GM18508 (cell line): Measurements from ENCODE around the gene CCDC38.
A peak's percentile ranks its signal among the peaks of the same experiment; 100 is the strongest.

ENCODE experiments used
- ATAC-seq: cut with Tn5 transposase; IDR thresholded peaks from one replicate; pipeline ENCODE4 v1.9.1; 2021; ENCODE audit warnings: moderate number of reproducible peaks; ENCODE audit not compliant: insufficient read depth, unreplicated experiment

CCDC38 gene

DNA sequence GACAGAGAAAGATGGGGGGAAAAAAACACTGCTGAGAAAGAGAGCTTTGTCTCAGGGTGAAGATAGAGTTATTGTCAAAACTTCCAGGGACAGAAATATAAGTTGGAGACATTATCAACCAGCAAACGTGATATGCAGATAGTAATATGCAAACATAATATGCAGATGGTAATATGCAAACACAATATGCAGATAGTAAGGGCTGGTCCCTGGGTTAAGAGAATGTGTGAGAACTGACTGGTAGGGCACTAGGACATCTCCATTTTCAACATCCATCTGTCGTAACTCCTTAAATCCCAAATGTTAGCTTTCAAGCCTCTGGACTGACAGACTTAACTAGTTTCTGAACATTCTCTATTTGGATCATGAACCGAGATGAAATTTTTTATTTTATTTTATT lies 51.5 kb downstream of the CCDC38 start:
- no peak for ATAC-seq

DNA sequence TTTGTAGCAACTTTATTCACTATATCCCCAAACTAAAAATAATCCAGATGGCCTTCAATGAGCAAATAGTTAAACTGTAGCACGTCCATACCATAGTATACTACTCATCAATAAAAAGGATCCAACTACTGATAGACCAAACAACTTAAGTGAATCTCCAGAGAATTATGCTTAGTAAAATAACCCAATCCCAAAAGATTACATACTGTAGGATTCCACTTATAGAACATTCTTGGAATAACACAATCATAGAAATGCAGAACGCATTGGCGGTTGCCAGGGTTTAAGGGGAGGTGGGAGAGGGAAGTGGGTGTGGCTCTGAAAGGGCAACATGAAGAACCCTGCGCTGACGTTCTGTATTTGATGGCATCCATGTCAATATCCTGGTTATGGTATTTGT lies 55.1 kb downstream of the CCDC38 start:
- ATAC-seq: no peak

DNA sequence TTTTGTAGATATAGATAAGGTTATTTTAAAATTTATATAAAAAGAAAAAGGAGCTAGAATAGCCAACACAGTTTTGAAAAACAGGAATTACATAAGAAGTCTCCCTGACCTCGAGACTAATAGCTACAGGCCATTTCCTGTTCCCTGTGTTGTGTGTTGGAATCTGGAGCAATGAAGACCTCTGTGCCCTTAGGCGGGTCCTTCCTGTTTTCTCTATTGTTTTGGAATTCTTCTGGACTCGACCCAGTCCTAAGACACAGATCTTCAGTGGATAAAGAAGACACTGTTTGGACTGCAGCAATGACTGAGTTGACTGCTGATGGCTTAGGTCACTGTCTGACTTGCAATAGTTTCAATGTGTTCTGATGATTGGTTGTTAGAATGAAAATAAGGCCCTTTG lies 57.4 kb downstream of the CCDC38 start:
- ATAC-seq: no peak

DNA sequence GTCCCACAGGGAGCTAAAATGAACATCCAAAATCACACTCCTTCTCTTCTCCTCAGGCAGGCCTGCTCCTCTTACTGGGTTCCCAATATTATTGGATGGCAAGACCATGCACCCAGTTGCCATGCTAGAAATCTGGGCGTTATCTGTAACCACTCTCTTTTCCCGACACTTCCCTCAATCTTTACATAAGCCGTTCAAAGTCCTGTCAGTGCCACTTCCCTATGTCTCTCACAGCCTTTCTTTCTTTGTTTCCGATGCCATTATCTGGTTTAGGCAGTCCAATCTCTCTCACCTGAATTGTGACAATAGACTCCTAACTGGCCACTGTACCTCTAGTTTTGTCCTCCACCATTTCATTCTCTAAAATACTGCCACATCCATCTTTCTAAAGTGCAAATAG lies 59.5 kb downstream of the CCDC38 start:
- no peak for ATAC-seq

DNA sequence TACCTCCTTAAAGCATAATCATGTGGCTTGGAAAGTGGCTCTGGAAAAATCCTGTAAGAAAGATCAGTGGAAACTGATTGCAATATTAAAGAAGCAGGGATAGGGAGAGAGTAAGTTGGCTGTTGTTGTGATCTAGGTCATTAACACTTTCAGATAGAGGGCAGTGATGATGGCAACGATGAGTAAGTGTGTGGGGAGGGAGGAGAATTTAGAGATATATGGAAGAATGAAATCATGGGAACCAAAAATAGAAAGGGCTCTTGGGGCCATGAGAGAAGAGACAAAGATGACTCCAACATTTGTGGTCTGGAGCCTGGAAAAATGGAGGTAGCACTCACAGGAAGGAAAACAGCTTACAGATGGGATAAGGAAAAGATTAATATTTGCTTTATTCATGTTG lies 60.3 kb downstream of the CCDC38 start:
- ATAC-seq: no peak

DNA sequence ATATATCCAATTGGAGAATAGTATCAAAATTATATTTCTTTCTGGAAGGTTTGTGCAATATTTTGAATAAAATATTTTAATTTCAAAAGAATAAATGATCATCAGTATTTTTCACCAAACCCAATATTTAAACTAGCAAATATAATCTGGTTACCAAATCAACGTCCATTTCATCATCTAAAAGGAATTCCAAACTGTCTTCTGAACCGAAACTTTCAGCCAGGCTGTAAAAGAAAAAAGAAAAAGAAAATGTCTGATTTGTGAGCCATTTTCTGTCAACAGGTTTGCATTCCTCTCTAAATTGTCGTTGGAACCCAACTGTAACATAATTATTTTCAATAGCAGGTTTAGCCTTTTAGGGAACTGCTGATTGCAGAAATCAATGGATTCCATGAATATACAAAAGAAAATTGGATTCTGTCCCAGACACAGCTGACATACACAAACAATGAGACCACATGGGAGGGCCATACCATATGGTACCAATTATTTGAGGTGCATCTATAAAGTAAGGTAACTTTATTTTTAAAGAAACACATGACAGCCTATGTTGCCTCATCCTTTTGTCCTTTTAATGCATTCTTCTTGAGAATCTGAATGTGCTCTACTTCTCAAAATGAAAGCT lies 61.0 kb downstream of the CCDC38 start:
- ATAC-seq: no peak

DNA sequence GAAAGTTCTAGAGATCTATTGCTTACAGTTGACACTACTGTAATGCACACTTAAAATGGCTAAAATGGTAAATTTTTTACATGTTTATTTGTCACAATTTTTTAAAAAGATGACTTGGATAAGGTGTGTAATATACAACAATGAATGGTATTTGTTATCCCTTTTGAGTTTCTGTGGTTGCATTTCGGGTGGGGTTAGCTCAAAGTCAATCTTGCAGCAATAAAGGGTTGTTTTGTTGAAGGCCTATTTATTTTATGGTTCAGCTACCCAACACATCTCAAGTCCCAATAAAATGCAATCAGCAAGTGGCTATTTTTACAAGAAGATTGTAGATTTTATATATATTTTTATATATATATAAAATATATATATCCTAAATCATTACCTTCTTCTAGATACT lies 61.5 kb downstream of the CCDC38 start:
- no peak for ATAC-seq

DNA sequence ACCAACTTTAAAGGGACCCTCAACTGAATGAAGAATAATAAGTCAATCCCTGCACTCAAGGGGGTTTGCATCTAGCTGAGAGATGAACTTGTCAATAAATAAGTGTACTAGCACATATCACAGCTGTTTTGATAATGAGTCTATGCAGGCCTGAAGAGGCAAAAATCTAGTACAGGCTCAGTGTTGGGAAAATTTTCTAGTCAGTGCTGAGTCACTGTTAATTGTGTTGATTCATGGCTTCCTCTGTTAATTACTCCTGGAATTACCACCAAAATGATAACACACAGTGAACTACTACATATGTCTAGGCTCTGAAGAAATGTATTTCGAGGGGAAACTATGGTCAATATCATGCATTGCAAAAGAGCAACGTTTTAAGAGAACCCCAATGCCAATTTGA lies 64.8 kb downstream of the CCDC38 start:
- no peak for ATAC-seq

DNA sequence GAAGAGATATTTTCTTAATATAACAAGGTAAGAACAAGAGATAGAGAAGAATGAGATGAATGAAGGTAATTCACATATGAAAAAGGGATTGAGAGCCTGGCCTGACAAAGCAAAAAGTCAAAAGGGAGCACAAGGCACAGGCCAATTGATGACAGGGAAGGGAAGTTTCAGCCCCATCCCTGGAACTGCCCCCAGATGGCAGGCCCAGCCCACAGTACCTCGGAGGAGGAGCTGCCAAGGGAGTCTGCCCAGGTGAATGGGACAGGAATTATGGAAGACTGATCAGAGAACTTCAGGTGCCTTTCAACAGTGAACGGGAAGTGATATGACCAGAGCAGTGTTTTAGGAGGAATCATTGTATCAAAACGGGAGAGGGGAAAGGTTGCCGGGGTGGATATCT lies 68.0 kb downstream of the CCDC38 start:
- ATAC-seq: no peak

DNA sequence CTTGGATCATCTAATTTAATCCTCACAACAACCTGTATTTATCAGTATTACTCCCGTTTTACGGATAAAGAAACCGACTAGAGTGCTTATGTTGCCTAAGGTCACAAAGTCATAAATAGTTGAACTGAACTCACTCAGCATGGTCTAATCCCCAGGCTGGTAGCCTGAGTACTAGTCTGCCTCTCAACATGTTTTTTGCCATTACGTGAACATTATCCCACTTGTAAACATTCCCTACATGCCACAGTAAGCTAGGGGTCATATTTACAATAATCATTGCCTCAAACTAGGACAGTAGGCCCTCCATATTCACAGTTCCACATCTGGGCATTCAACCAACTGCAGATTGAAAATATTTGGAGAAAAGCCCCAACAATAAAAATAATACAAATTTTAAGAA lies 71.5 kb downstream of the CCDC38 start:
- no peak for ATAC-seq

DNA sequence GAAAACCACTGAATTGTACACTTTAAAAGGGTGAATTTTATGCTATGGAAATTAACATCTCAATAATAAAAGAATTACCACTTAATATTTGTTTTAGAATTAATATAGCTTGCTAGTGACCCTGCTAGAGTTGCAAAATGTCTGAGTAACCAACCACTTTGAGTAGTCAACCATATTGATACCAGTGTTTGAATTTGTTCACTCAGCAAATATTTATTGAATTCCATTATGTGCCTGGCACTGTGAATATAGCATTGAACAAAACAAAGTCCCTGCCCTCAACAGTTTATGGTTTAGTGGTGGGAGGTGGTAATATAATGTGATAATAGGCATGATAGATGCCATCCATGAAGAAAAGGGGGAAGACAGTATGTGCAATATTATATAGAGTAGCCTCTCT lies 79.1 kb downstream of the CCDC38 start:
- ATAC-seq: no peak

DNA sequence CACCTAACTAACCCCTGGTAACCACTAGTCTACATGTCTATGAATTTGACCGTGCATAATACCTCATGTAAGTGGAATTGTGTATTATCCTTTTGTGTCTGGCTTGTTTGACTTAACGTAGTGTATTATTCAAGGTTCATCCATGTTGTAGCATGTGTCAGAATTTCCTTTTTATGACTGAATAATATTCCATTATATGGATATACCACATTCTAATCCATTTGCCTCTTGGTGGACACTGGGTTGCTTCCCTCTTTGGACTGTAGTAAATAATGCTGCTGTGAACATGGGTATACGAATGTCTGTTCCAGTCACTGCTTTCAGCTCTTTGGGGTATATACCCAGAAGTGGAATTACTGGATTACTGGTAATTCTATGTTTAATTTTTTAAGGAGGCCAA lies 80.4 kb downstream of the CCDC38 start:
- no peak for ATAC-seq

DNA sequence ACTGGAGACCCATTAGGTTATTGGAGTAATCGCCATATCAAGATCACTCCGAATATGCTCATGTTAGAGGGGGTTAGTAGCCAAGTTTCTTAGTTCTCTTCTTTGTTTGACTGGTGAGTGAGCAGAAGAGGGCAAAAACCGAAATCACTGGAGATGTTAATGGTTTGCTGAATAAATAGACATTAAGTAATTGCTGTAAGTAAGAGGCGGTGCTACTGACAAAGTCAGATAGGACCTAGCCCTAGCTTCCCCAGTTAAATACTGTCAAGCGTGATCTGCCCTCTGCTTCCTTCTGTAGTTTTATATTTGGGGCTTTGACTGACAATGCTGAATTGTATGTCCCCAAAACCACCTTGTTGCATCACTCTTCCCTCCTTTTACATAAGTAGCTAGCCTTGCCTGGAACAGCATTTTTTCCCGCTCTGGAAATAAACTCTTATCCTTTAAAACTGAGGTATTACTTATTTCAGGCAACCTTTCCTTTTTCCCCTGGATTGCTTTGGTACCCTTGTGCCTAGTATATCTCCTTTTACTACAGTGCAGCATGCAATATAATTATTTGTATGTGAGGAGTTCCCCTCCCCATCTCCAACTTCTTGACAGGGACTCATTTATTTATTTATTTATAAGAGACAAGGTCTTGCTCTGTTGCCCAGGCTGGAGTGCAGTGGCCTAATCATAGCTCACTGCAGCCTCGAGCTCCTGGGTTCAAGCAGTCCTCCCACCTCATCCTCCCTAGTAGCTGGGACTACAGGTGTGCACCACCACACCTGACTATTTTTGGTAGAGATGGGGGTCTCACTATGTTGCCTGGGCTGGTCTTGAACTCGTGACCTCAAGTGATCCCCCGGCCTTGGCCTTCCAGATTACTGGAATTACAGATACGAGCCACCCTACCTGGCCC lies 82.2 kb downstream of the CCDC38 start:
- no peak for ATAC-seq

DNA sequence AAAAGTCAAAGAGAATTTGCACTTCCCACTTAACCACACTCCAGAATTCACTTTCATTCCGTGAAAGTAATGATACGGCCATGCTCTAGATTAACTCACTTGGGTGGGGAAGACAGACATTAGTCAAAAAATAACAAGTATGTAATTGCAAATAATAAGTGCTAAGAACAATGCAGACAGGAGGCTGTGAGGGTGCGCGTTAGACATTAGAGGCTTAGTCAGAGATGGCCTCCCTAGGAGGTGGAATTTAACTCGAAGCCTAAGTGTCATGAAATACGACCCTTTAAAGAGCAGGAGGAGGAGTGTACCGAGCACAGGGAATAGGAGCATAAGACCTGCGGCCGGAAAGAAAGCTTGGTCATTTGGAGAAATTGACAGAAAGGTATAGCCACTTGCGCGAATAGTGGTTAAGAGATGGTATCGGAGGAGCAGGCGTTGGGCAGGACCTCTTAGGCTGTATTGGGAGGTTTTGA lies 83.0 kb downstream of the CCDC38 start:
- no peak for ATAC-seq

DNA sequence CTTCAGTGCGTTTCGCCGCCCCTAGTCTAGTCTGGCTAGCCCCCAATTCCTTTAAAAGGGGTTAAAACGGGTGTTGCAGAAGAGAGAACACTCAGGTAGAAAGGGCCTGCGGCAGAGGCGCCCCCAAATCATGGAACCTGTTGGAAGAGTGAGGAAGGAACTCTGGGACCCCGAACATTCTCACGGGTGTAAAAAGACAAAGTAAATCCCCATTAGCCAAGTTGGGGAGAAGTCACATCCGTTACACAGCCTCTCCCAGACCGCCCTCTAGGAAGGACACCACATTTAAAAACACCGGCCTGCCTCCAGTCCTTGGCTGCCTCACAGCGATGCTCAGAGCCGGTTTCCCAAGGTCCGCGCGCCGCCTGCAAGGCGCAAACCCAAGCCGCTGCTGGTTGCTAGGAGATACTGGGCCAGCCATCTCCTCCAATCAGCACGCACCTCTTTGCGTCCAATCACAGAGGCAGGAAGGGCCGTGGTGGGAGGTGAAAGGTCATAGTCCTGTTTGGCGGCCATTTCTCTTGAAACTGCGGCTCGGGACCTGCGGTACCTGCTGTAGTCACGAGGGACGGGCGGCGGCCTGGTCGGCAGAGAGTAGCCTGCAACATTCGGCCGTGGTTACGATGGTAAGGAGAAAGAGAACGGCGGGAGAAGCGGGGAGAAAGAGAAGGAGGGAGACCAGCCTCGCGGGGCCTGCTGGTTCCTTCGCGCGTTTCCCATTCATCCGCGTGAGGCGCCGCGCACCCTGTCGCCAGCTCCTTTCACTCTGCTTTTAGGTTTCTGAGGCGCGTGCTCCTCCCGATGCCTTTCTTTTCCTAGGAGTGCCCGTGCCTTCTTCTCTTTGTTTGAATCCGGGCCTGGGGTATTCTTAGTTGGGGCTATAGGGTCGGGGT lies 83.7 kb downstream of the CCDC38 start, which contains the start of gene SNRPF:
Gene SNRPF (plus strand): TSS at position 502 of the 893 bp plus-strand sequence. CDS start 122 bp downstream, at position 624.
- ATAC-seq: peak; percentile 99

DNA sequence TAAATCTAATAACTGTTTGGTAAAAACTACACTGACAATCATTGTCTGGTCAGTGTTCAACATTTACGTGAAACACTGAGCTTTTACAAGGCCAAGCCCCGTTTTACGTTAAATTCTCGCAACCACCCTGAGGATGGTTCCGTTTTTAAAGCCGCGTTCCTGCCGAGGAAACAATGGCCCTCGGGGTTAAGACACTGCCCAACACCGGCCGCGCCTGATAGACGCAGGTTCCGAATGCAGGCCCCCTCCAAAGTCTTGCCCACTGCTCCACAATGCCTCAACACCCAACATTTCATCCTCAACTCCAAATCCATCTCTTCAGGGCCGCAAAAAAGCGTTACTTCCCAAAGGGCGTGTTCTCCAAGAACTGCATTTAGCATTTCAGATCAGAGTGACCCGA lies 84.6 kb downstream of the CCDC38 start:
- no peak for ATAC-seq

DNA sequence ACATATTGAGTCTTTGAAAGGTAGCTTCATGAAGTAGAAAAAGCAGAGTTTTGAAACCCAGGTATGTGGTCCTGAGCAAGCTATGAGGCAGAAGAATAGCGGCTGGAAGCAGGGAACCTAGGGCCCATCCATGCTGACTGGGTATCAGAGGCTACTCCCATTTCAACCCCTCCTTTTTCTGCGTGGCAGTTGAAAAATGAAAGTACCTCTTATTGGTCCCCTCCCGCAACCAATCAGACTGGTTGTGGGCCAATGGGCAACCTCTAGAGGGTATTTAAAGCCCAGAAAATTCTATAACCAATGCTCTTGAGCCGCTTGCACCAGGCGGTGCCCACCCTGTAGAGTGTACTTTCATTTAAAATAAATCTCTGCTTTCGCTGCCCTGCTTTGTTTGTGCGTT lies 85.3 kb downstream of the CCDC38 start:
- no peak for ATAC-seq

DNA sequence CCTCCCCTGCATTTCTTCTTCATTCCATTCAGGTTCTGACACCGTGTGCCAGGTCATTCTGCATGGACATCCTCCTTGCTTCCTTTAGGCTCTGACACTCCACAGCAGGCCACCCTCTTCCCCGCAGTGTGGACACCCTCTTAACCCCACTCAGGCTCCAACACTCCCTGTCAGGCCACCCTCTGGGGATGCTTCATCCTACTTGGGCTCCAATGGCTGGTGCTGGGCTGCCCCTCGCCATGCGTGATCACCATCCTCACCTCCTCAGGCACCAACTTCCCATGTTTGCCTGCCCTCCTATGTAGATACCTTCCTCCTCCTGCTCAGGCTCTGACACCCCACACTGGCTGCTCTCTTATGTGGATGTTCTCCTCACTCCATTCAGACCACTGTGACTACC lies 90.3 kb downstream of the CCDC38 start:
- no peak for ATAC-seq

DNA sequence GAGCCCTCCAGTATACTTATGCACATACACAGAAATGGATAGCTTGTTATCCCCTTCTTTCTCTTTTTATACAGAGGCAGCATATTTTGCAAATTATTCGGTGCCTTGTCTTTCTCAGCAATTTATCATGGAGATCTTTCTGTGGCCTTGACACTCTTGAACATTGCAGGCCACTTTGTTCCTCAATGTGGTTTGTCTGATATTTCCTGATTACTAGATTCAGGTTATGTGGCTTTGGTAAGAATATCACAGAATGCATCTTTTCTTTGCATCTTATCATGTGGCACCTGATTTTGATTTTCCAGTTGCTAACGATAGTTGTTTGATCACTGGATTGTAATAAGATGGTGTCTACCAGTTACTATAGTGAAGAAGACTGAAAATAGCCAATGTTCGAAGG lies 90.8 kb downstream of the CCDC38 start:
- no peak for ATAC-seq

DNA sequence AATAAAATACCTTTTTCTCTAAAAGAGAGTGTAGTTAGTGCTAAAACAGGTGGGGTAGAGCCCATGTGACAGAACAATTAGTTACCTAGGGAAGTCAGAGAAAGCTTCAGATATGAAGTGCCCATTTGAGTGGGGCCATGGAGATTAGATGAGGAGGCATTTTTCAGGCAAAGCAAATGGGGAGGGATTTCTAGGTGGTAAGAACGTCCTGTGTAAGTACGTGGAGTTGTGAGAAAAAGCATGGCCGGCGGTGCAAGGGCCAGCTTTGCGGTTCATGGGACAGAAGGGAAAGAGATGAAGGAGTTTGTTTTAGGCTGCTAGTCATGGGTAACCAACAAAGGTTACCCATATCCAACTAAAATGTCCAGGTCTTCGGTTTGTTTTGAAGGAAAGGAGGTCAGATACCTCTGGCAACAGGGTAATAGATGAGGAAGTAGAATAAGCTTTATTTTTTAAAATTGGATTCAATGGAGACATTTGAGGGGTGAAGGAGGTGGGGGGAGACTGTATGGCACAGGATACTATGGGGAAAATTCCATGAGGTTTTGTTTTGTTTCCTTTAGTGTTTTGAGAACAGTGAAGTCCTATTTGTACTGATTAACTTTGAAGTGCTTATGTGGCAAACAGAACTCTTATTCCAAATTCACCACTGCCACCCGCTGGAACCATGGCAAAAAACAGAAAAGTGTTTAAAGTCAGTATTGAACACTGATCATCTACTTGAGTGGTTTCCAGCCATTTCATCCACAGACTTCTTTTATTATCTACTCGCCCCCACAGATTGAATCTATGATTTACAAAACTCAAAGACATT lies 93.6 kb downstream of the CCDC38 start:
- no peak for ATAC-seq
